ENCODE data around the gene DNASE1L1. TPM values are rescaled to one million over a fixed set of nuclear protein-coding genes. Genes with fewer than 3 reads are reported as not detected.

DNASE1L1 gene
- total and polyA plus RNA-seq, 2 of the 13 experiments (the other 11 are each of a cell fraction or from before 2014, with no cell fraction given), result 4.7 to 12.3 TPM

- TF ChIP-seq RAD21 (CRISPR knock-in tag; IDR thresholded peaks at IDR 0.05) (no peak; the same call in 1 of the 2 replicates), NR2F6 (IDR thresholded peaks at IDR 0.05) (no peak), NR2F6 (CRISPR knock-in tag; IDR thresholded peaks at IDR 0.05) (peak; percentile 23; the same call in 1 of the 2 replicates), SAFB2 (CRISPR knock-in tag; IDR thresholded peaks at IDR 0.05; ENCODE audit: borderline replicate concordance, low read depth) (no peak), ZNF225 (CRISPR knock-in tag; IDR thresholded peaks at IDR 0.05) (no peak), BCLAF1 (IDR thresholded peaks at IDR 0.05) (no peak), SOX6 (IDR thresholded peaks at IDR 0.05) (no peak), SOX6 (CRISPR knock-in tag; IDR thresholded peaks at IDR 0.05) (peak; percentile 7; the same call in 1 of the 2 replicates), BRF2 (CRISPR knock-in tag; IDR thresholded peaks at IDR 0.05) (no peak), DBP (CRISPR knock-in tag; IDR thresholded peaks at IDR 0.05; ENCODE audit: not compliant biosample characterization) (no peak), ARNTL (CRISPR knock-in tag; IDR thresholded peaks at IDR 0.05) (peak; percentile 69), TCF7 (IDR thresholded peaks at IDR 0.05; ENCODE audit: low read depth) (no peak), ZNF3 (CRISPR knock-in tag; IDR thresholded peaks at IDR 0.05) (no peak), ZXDC (CRISPR knock-in tag; IDR thresholded peaks at IDR 0.05) (no peak), ZNF224 (CRISPR knock-in tag; IDR thresholded peaks at IDR 0.05) (no peak), TARDBP (CRISPR knock-in tag; IDR thresholded peaks at IDR 0.05) (no peak), KLF12 (CRISPR knock-in tag; IDR thresholded peaks at IDR 0.05; ENCODE audit: borderline replicate concordance) (no peak), JDP2 (CRISPR knock-in tag; IDR thresholded peaks at IDR 0.05; ENCODE audit: borderline replicate concordance) (no peak), MTF1 (CRISPR knock-in tag; IDR thresholded peaks at IDR 0.05) (no peak), LRRFIP1 (CRISPR knock-in tag; conservative IDR thresholded peaks at IDR 0.05) (no peak)
Observed at GRCh38 chrX:154401045-154401799, 7.8 kb downstream of the DNASE1L1 start (continued).

Data from HepG2 (cell line).